Esophagus squamous epithelium (tissue), 5 donors: Measurements from ENCODE around the gene RNF38. TPM values are rescaled to one million over a fixed set of nuclear protein-coding genes. Genes with fewer than 3 reads are reported as not detected.

Experiments
- DNase-seq: peaks from one replicate; lab custom pipeline; 2025; lab: John Stamatoyannopoulos, UW
- H3K27ac ChIP-seq, 4 donors: fragments of 200-600 bp; sonication (generic); one replicate each; pipeline ENCODE4 v1.5.1; 2016 to 2019; ENCODE audit warnings: mild to moderate bottlenecking in 1 of 4
- H3K27me3 ChIP-seq, 4 donors: fragments of 200-600 bp; sonication (generic); 1 replicate in 3 of 4; 2 replicates in 1 of 4; pipeline versions ENCODE4 v1.5.1 to v1.6.0; 2017 to 2021; ENCODE audit warnings: antibody characterized with exemption in 1 of 4
- H3K36me3 ChIP-seq, 3 donors: fragments of 200-600 bp; sonication (generic); one replicate each; pipeline ENCODE4 v1.5.1; 2016 to 2019
- H3K4me1 ChIP-seq, 3 donors: fragments of 200-600 bp; sonication (generic); one replicate each; pipeline ENCODE4 v1.5.1; 2017 to 2019
- H3K4me3 ChIP-seq, 4 donors: fragments of 200-600 bp; sonication (generic); 1 replicate in 3 of 4; 2 replicates in 1 of 4; pipeline ENCODE4 v1.5.1; 2016 to 2019; ENCODE audit warnings: mild to moderate bottlenecking in 2 of 4, moderate library complexity in 1 of 4
- H3K9me3 ChIP-seq, 3 donors: fragments of 200-600 bp; sonication (generic); one replicate each; pipeline ENCODE4 v1.5.1; 2016 to 2019
- POLR2A ChIP-seq, 4 donors: fragments of 450-650 bp; IDR thresholded peaks; one replicate each; pipeline ENCODE4 v1.6.1; 2017; ENCODE audit warnings: antibody characterized with exemption in 4 of 4, mild to moderate bottlenecking in 4 of 4, moderate library complexity in 3 of 4
- WGBS, 2 donors: methylation state at CpG; one replicate each; pipeline ENCODE4 v1.1.5; 2018; 5-methylcytosine and 5-hydroxymethylcytosine counted together
- intact Hi-C: fragments of 100-400 bp; cut with DNase I; formaldehyde crosslinking; loops from one replicate; pipeline ENCODE4 v1.15.0; 2022
- total RNA-seq, 4 donors: library from RNA; depleted of rRNA; stranded (reverse); fragments of >200 nt; gene quantifications; one replicate each; pipeline ENCODE4 v1.1.0, GENCODE V29; 2016
- TF ChIP-seq, protein P1 (sequence below), 6 experiments: fragments of 450-650 bp in 4 of 6; fragments of 200-600 bp in 2 of 6; sonication (generic) in 2 of 6; IDR thresholded peaks; one replicate each; pipeline ENCODE4 v1.5.1; 2016 to 2019; ENCODE audit warnings: antibody characterized with exemption in 6 of 6, mild to moderate bottlenecking in 4 of 6, moderate library complexity in 4 of 6
- donor health status: DM: yes; HTN: yes; CAD: no.

The RNF38 gene
- total RNA-seq, 4 donors from 2014 or later: 11.1 to 25.9 (median 13.5) TPM

DNA sequence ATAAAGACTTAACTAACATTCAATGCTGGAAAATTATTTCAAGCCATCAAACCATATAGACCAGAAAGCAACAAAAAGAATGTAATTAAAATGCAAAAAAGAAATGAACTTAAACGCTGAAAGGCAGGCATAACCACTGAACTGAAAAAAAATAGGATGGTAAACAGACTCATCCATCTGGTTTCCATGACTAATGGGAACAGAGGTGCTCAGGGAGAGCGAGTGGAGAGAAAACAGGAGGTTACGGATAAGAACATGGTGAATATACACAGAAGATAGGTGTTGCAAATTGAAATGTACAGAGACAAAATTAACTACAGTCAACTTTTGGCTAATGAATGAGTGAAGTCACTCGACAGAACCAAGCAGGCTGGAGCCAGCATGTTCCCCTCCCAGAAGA is 43.5 kb upstream of the RNF38 start:
- peaks cover 0 to 14% (median 5%) of the 10 kb centered on the region in 3 donors for H3K4me1 ChIP-seq
- H3K9me3 ChIP-seq: no peaks in the 10 kb centered on the region
- H3K27me3 ChIP-seq: no peaks in the 10 kb centered on the region
- intact Hi-C loops: no loop called here
- no peak overlapping the region for H3K27ac ChIP-seq
- TF ChIP-seq POLR2A (IDR thresholded peaks at IDR 0.05): no peak
- TF ChIP-seq, protein P1, sequence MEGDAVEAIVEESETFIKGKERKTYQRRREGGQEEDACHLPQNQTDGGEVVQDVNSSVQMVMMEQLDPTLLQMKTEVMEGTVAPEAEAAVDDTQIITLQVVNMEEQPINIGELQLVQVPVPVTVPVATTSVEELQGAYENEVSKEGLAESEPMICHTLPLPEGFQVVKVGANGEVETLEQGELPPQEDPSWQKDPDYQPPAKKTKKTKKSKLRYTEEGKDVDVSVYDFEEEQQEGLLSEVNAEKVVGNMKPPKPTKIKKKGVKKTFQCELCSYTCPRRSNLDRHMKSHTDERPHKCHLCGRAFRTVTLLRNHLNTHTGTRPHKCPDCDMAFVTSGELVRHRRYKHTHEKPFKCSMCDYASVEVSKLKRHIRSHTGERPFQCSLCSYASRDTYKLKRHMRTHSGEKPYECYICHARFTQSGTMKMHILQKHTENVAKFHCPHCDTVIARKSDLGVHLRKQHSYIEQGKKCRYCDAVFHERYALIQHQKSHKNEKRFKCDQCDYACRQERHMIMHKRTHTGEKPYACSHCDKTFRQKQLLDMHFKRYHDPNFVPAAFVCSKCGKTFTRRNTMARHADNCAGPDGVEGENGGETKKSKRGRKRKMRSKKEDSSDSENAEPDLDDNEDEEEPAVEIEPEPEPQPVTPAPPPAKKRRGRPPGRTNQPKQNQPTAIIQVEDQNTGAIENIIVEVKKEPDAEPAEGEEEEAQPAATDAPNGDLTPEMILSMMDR (IDR thresholded peaks at IDR 0.05): no peak
- H3K36me3 ChIP-seq: no peaks in the 10 kb centered on the region
- 56 to 67% methylated on average over 4 of the region's 4 CpGs for WGBS, 2 donors
- H3K4me3 ChIP-seq: no peak overlapping the region
- no peak for DNase-seq

DNA sequence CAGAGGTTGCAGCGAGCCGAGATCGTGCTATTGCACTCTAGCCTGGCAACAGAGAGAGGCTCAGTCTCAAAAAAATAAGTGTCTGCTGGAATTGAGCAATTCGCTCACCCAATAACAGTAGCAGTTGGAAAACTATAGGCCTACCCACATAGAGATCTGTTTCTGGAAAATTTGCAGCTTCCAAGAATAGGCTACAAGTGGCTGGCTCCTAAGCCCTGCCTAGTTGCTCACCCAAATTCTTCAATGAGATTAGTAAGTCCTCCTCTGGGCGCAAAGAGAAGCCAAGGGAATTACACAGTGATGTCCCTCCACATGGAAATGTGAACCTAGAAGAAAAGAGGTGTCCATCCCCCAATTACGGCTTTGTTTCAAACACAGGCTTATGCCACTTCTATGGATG is 42.6 kb upstream of the RNF38 start:
- intact Hi-C loops: no loop called here
- no peak overlapping the region for H3K27ac ChIP-seq
- H3K4me1 ChIP-seq: peaks cover 0 to 14% (median 5%) of the 10 kb centered on the region in 3 donors
- H3K4me3 ChIP-seq: no peak overlapping the region
- no peaks in the 10 kb centered on the region for H3K27me3 ChIP-seq
- DNase-seq: no peak
- TF ChIP-seq, protein P1 (IDR thresholded peaks at IDR 0.05): no peak
- no peak for TF ChIP-seq POLR2A (IDR thresholded peaks at IDR 0.05)
- WGBS, 2 donors: 94 to 95% methylated on average over 6 of the region's 6 CpGs
- no peaks in the 10 kb centered on the region for H3K9me3 ChIP-seq
- H3K36me3 ChIP-seq: no peaks in the 10 kb centered on the region

DNA sequence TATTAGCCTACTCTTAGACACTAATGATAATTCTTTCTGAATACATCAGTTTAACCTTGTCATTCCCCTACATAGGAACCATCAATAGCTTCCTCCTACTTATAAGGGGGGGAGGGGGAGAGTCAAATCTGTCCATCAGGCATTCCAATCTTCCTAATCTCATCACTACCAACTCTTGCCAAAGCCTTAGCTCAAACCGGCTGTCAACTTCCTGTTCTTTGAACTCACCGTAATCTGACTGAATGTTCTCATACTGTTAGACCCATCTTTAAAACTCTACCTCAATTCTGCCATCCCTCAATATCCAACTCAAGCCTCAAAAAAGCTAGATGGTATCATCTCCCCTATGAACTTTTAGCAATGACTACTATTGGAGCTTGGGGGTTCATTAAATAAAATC is 41.9 kb upstream of the RNF38 start:
- DNase-seq: no peak
- H3K27ac ChIP-seq: no peak overlapping the region
- WGBS, 2 donors: 31 to 56% methylated on average over 2 of the region's 2 CpGs
- intact Hi-C loops: no loop called here
- H3K27me3 ChIP-seq: no peaks in the 10 kb centered on the region
- no peak overlapping the region for H3K4me3 ChIP-seq
- H3K9me3 ChIP-seq: no peaks in the 10 kb centered on the region
- no peaks in the 10 kb centered on the region for H3K36me3 ChIP-seq
- H3K4me1 ChIP-seq: peaks cover 0 to 14% (median 5%) of the 10 kb centered on the region in 3 donors
- TF ChIP-seq, protein P1 (IDR thresholded peaks at IDR 0.05): no peak

DNA sequence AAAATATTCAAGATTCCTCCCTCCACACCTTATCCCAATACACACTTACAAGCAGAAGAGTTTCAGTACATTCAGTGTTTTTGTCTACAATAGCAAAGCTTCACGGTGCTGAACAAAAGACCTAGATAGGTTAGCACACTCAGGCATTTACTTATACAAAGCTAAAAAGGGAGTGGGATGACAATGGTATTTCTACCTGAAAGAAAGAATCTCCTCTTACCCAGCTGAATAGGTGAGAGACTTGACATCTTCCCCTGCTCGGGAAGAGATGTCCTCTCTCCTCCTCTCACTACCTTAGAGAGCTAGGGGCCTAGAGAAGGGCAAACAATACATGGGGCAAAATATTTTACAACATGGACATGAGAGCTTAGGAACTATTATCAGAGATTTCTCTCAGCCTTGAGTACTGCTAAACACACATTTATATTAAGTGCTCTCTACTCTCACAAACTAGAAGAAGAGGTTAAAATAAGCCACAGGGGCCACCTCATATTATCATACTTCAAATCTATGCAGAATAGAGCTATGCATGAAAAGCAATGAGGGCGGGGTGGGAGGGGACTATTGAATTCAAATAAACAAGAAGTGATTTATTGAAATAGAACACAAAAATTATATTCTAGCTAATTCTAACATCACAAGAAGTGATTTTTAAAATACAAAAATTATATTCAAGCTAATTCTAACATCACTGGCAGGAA is 38.6 kb upstream of the RNF38 start:
- Histone ChIP-seq H3K27ac (no peak overlapping the region), H3K27me3 (no peaks in the 10 kb centered on the region), H3K4me1 (peaks cover 0 to 8% (median 0%) of the 10 kb centered on the region in 3 donors), H3K4me3 (no peak overlapping the region), H3K36me3 (no peaks in the 10 kb centered on the region), H3K9me3 (no peaks in the 10 kb centered on the region)
- DNase-seq: no peak
- 75 to 85% methylated on average over 3 of the region's 3 CpGs for WGBS, 2 donors
- TF ChIP-seq, protein P1 (IDR thresholded peaks at IDR 0.05): no peak
- TF ChIP-seq POLR2A (IDR thresholded peaks at IDR 0.05): no peak
- intact Hi-C loops: no loop called here

DNA sequence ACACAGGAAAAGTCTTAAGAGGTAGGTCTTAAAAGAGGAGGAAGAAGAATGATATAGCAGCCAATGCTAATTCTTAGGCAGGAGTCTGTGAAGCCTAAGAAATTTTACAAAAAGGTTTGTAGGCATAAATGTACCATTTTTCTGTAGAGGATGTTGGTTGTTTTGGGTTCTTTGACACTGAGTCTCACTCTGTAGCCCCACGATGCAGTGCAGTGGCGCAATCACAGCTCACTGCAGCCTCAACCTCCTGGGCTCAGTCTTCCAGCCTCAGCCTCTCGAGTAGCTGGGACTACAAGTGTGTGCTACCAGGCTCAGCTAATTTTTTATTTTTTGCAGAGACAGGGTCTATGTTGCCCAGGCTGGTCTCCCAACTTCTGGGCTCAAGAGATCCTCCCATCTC is 37.7 kb upstream of the RNF38 start:
- 90 to 95% methylated on average over 3 of the region's 3 CpGs for WGBS, 2 donors
- Histone ChIP-seq H3K4me3 (no peak overlapping the region), H3K27ac (no peak overlapping the region), H3K36me3 (no peaks in the 10 kb centered on the region), H3K9me3 (no peaks in the 10 kb centered on the region), H3K4me1 (peaks cover 0 to 10% (median 0%) of the 10 kb centered on the region in 3 donors), H3K27me3 (no peaks in the 10 kb centered on the region)
- no peak for TF ChIP-seq POLR2A (IDR thresholded peaks at IDR 0.05)
- TF ChIP-seq, protein P1 (IDR thresholded peaks at IDR 0.05): no peak
- intact Hi-C loops: no loop called here
- no peak for DNase-seq
